Keratinocyte (primary cell): ENCODE results near the gene BMP8B. TPM values are rescaled to one million over a fixed set of nuclear protein-coding genes. Genes with fewer than 3 reads are reported as not detected.
A peak's percentile ranks its signal among the peaks of the same experiment; 100 is the strongest.

Source experiments
- DNase-seq: peaks from one replicate; pipeline ENCODE4 v3.0.0-alpha.2; 2011; ENCODE audit warnings: low read depth, missing footprints, low spot score
- FAIRE-seq: peaks from 2 replicates; lab custom pipeline; 2011; peaks lifted over from hg19 to GRCh38; lab: Jason Lieb, UNC
- H2AFZ ChIP-seq: 2 replicates; pipeline ENCODE4 v1.6.0; 2012; ENCODE audit warnings: low read length, control low read depth, inconsistent platforms; ENCODE audit not compliant: control insufficient read depth
- H3K27ac ChIP-seq: 2 replicates; pipeline ENCODE4 v1.5.1; 2011; ENCODE audit warnings: low read length; ENCODE audit not compliant: control insufficient read depth, insufficient read depth
- H3K27me3 ChIP-seq: 3 replicates; pipeline ENCODE4 v1.6.0; 2011; ENCODE audit warnings: low read length; ENCODE audit not compliant: control insufficient read depth, insufficient read depth; ENCODE audit errors: extremely low read depth
- H3K36me3 ChIP-seq, 2 experiments: 2 replicates in 1 of 2; 3 replicates in 1 of 2; pipeline ENCODE4 v1.5.1; 2011; ENCODE audit warnings: low read length in 2 of 2, mild to moderate bottlenecking in 1 of 2; ENCODE audit not compliant: control insufficient read depth in 2 of 2, insufficient read depth in 2 of 2; ENCODE audit errors: extremely low read depth in 1 of 2
- H3K4me1 ChIP-seq: 3 replicates; pipeline ENCODE4 v1.5.1; 2011; ENCODE audit warnings: low read length; ENCODE audit not compliant: control insufficient read depth, insufficient read depth; ENCODE audit errors: extremely low read depth
- H3K4me2 ChIP-seq: 3 replicates; pipeline ENCODE4 v1.6.0; 2011; ENCODE audit warnings: low read depth, low read length; ENCODE audit not compliant: control insufficient read depth, insufficient read depth; ENCODE audit errors: extremely low read depth
- H3K4me3 ChIP-seq, 3 experiments: fragments of 200-600 bp in 1 of 3; sonication (generic) in 1 of 3; 2 replicates in 2 of 3; 3 replicates in 1 of 3; pipeline ENCODE4 v1.5.1; 2011 to 2016; ENCODE audit warnings: low read length in 3 of 3, mild to moderate bottlenecking in 3 of 3, control low read depth in 2 of 3, inconsistent platforms in 1 of 3, low read depth in 1 of 3, mixed read lengths in 1 of 3, mixed run types in 1 of 3, moderate library complexity in 1 of 3; ENCODE audit not compliant: control insufficient read depth in 2 of 3, insufficient read depth in 2 of 3; ENCODE audit errors: extremely low read depth in 1 of 3
- H3K79me2 ChIP-seq: 2 replicates; pipeline ENCODE4 v1.6.0; 2012; ENCODE audit warnings: low read length; ENCODE audit not compliant: control insufficient read depth, insufficient read depth
- H3K9ac ChIP-seq: 3 replicates; pipeline ENCODE4 v1.6.0; 2011; ENCODE audit warnings: low read length; ENCODE audit not compliant: control insufficient read depth, insufficient read depth; ENCODE audit errors: extremely low read depth
- H3K9me1 ChIP-seq: 3 replicates; pipeline ENCODE4 v1.6.0; 2011; ENCODE audit warnings: low read length; ENCODE audit not compliant: control insufficient read depth, insufficient read depth; ENCODE audit errors: extremely low read depth
- H3K9me3 ChIP-seq: 2 replicates; pipeline ENCODE4 v1.5.1; 2012; ENCODE audit warnings: low read depth, low read length; ENCODE audit not compliant: control insufficient read depth
- H4K20me1 ChIP-seq: 3 replicates; pipeline ENCODE4 v1.6.0; 2011; ENCODE audit warnings: low read length; ENCODE audit not compliant: control insufficient read depth, insufficient read depth; ENCODE audit errors: extremely low read depth
- CTCF ChIP-seq, 3 experiments: IDR thresholded peaks in 1 of 3; conservative IDR thresholded peaks in 1 of 3; optimal IDR thresholded peaks in 1 of 3; 2 replicates in 2 of 3; 3 replicates in 1 of 3; pipeline versions ENCODE3 to v1.5.1; 2011; ENCODE audit warnings: low read length in 3 of 3, mild to moderate bottlenecking in 3 of 3, moderate library complexity in 2 of 3, control low read depth in 1 of 3, inconsistent platforms in 1 of 3; ENCODE audit not compliant: insufficient read depth in 2 of 3; ENCODE audit errors: extremely low read depth in 1 of 3
- EZH2 ChIP-seq: IDR thresholded peaks from one replicate; pipeline ENCODE4 v1.6.1; 2012; ENCODE audit warnings: inconsistent platforms, mild to moderate bottlenecking, low read length, moderate library complexity
- dilution Hi-C: fragments of 300-500 bp; cut with MboI; formaldehyde crosslinking; loops from one replicate; pipeline ENCODE4 v1.7.0; 2020; ENCODE audit warnings: low sequenced_read_pairs; ENCODE audit not compliant: extremely low pct_ligation_motif_present
- polyA plus RNA-seq, 5 experiments: library from polyadenylated mRNA; depleted of rRNA in 3 of 5; stranded (reverse) in 3 of 5; stranded (forward) in 1 of 5; unstranded in 1 of 5; fragments of >200 nt; gene quantifications; 1 replicate in 1 of 5; 2 replicates in 3 of 5; 3 replicates in 1 of 5; pipeline versions ENCODE4 v1.2.1 to v1.2.3, GENCODE V29; 2011 to 2012; ENCODE audit warnings: missing spikeins in 2 of 5, low read depth in 1 of 5, low replicate concordance in 1 of 5

The BMP8B gene
- polyA plus RNA-seq, 1 donor (not counting 4 experiments of a cell fraction or from before 2014, with no cell fraction given) = 0.04 TPM

GRCh38 chr1:39721664-39722063, 67.0 kb downstream of the BMP8B start:
- Histone ChIP-seq H4K20me1 (no peaks in the 10 kb centered on the region), H3K27ac (no peak overlapping the region), H3K9ac (no peak overlapping the region), H3K9me3 (no peaks in the 10 kb centered on the region), H3K9me1 (no peaks in the 10 kb centered on the region), H3K79me2 (no peaks in the 10 kb centered on the region), H3K27me3 (peaks cover 5% of the 10 kb centered on the region), H3K4me1 (peaks cover 4% of the 10 kb centered on the region), H3K4me3 (no peak overlapping the region), H3K36me3 (no peaks in the 10 kb centered on the region), H3K4me2 (no peak overlapping the region), H2AFZ (no peak overlapping the region)
- dilution Hi-C loops = no loop called here
- DNase-seq (no peak), FAIRE-seq (no peak)
- no peak for TF ChIP-seq CTCF (optimal IDR thresholded peaks at IDR 0.05 in 1 of 3, IDR thresholded peaks at IDR 0.05 in 1 of 3, conservative IDR thresholded peaks at IDR 0.05 in 1 of 3; ENCODE audit: extremely low read depth in 1 of 3, insufficient read depth in 2 of 3, low read length in 3 of 3)
- TF ChIP-seq EZH2 = no peak

GRCh38 chr1:39720094-39720999, 68.3 kb downstream of the BMP8B start:
- TF ChIP-seq EZH2 = no peak
- peak in 2 of 3 experiments; percentile 16 to 47 for TF ChIP-seq CTCF (optimal IDR thresholded peaks at IDR 0.05 in 1 of 3, IDR thresholded peaks at IDR 0.05 in 1 of 3, conservative IDR thresholded peaks at IDR 0.05 in 1 of 3; ENCODE audit: extremely low read depth in 1 of 3, insufficient read depth in 2 of 3, low read length in 3 of 3)
- Histone ChIP-seq H3K4me3 (no peak overlapping the region), H3K9me3 (no peaks in the 10 kb centered on the region), H3K4me2 (no peak overlapping the region), H3K27ac (no peak overlapping the region), H3K4me1 (peaks cover 4% of the 10 kb centered on the region), H3K9me1 (no peaks in the 10 kb centered on the region), H3K27me3 (peaks cover 5% of the 10 kb centered on the region), H3K79me2 (no peaks in the 10 kb centered on the region), H2AFZ (no peak overlapping the region), H3K36me3 (no peaks in the 10 kb centered on the region), H4K20me1 (no peaks in the 10 kb centered on the region), H3K9ac (no peak overlapping the region)
- dilution Hi-C loops = no loop called here
- DNase-seq = no peak
- FAIRE-seq = peak; percentile 65
